Peyer's patch (tissue), 4 donors: ENCODE results near the gene ENPP1.

Source experiments
- CTCF ChIP-seq, 6 experiments: fragments of 450-650 bp in 4 of 6; fragments of 200-600 bp in 2 of 6; sonication (generic) in 1 of 6; IDR thresholded peaks; one replicate each; pipeline ENCODE4 v1.5.1; 2017 to 2019; ENCODE audit warnings: antibody characterized with exemption in 6 of 6, mild to moderate bottlenecking in 3 of 6, moderate library complexity in 1 of 6
- POLR2A ChIP-seq, 2 donors: fragments of 450-650 bp; IDR thresholded peaks; one replicate each; pipeline ENCODE4 v1.5.1; 2017; ENCODE audit warnings: antibody characterized with exemption in 2 of 2, mild to moderate bottlenecking in 2 of 2, moderate library complexity in 2 of 2

GRCh38 chr6:131852200-131852599 lies 44.4 kb downstream of the ENPP1 start:
- TF ChIP-seq POLR2A (IDR thresholded peaks at IDR 0.05) (no peak), CTCF (IDR thresholded peaks at IDR 0.05) (no peak)
